ENCODE measurements around the gene CAMTA1. TPM values are rescaled to one million over a fixed set of nuclear protein-coding genes. Genes with fewer than 3 reads are reported as not detected.

The CAMTA1 gene
- total RNA-seq, 1 donor from 2014 or later, result 268 TPM

DNA sequence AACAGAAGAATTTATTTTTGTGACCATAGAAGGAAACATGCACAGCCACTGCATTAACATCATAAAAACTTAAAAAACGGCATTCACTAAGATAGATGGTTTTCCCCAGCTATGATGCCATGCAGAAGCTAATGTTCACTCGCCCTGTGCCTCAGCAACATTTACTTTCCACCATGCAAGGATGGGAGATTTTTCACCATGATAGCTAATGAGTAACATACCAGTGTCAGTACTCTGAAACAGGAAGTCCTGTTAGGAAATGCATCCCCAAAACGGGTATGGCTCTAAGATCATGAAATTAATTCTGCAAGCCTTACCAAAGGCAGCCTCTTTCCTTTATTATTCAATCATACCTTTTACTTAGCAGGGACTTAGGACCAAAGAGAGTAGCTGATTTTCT, 968.4 kb downstream of the CAMTA1 start:
- H3K9me3 ChIP-seq (ENCODE audit: low read depth), result no peaks in the 10 kb centered on the region
- Mint-ChIP-seq H3K36me3 (peaks cover 12% of the 10 kb centered on the region), H3K27ac (no peak overlapping the region), H3K4me3 (peak overlapping the region; percentile 64), H3K9me3 (no peaks in the 10 kb centered on the region), H3K27me3 (ENCODE audit: insufficient read depth, low read depth) (peaks cover 2% of the 10 kb centered on the region), H3K4me1 (peaks cover 49% of the 10 kb centered on the region)
- H3K4me3 ChIP-seq, result no peak overlapping the region
- TF ChIP-seq EZH2 (IDR thresholded peaks at IDR 0.05), result no peak
- no peak for TF ChIP-seq EZH2phosphoT487 (IDR thresholded peaks at IDR 0.05)
- TF ChIP-seq, protein P1, sequence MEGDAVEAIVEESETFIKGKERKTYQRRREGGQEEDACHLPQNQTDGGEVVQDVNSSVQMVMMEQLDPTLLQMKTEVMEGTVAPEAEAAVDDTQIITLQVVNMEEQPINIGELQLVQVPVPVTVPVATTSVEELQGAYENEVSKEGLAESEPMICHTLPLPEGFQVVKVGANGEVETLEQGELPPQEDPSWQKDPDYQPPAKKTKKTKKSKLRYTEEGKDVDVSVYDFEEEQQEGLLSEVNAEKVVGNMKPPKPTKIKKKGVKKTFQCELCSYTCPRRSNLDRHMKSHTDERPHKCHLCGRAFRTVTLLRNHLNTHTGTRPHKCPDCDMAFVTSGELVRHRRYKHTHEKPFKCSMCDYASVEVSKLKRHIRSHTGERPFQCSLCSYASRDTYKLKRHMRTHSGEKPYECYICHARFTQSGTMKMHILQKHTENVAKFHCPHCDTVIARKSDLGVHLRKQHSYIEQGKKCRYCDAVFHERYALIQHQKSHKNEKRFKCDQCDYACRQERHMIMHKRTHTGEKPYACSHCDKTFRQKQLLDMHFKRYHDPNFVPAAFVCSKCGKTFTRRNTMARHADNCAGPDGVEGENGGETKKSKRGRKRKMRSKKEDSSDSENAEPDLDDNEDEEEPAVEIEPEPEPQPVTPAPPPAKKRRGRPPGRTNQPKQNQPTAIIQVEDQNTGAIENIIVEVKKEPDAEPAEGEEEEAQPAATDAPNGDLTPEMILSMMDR (IDR thresholded peaks at IDR 0.05), result no peak
- no peak overlapping the region for H3K9ac ChIP-seq
- H3K27me3 ChIP-seq, result no peaks in the 10 kb centered on the region
- H3K4me1 ChIP-seq, result peaks cover 11% of the 10 kb centered on the region
- H4K20me1 ChIP-seq (ENCODE audit: low read depth), result peaks cover 4% of the 10 kb centered on the region
- H3K27ac ChIP-seq, result no peak overlapping the region
- H3F3A ChIP-seq (ENCODE audit: low read depth), result peaks cover 17% of the 10 kb centered on the region
- H3K36me3 ChIP-seq, result no peaks in the 10 kb centered on the region
- H3K79me2 ChIP-seq (ENCODE audit: low read depth), result no peaks in the 10 kb centered on the region
- H2AFZ ChIP-seq (replicated peaks), result no peak overlapping the region
- no peak for DNase-seq (ENCODE audit: low spot score)
- peak overlapping the region; percentile 71 for H3K4me2 ChIP-seq

DNA sequence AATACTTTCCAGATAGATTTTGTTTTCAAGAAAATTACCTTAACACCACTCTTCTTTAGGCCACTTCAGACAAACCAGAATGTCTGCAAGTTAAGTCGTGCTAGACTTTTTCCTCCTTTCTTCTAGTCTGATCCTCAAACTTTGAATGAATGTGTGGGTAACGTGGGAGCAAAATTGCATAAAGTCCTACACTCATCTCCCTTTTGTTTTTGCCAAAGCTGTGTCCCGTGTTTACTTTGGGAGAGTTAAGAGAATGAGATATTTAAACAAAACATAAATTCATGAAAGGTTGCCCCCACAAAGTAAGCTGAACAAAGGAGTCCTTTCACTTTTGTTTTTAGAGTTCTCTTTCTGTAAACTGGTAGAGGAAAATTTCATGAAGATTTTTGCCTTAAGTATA, 969.0 kb downstream of the CAMTA1 start:
- peaks cover 17% of the 10 kb centered on the region for H3F3A ChIP-seq (ENCODE audit: low read depth)
- no peak for DNase-seq (ENCODE audit: low spot score)

DNA sequence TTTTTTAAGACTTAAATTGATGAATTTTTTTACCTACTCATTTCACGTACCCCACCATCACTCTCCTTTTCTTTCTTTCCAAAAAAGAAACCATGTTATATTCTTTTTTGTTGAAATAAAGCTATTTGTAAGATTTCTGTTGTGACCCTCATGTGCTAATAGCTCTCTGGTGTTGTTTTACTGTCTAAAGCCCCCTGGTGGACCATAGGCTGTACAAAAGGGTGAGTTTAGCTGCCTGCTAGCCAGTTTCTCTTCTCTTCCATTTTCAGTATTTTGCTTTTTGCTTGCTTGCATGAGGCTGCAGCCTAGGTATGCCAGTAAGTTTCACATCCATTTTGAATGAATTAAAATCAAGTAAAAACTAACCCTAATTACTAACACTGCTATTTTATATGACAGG, 970.2 kb downstream of the CAMTA1 start:
- peak; percentile 43 for DNase-seq (ENCODE audit: low spot score)
- peaks cover 10% of the 10 kb centered on the region for H3K36me3 Mint-ChIP-seq
- no peak overlapping the region for H2AFZ ChIP-seq (replicated peaks)
- no peak overlapping the region for H3K4me3 Mint-ChIP-seq
- H3K27me3 Mint-ChIP-seq (ENCODE audit: insufficient read depth, low read depth), result peaks cover 2% of the 10 kb centered on the region
- no peak overlapping the region for H3K4me3 ChIP-seq
- TF ChIP-seq, protein P1 (IDR thresholded peaks at IDR 0.05), result peak; percentile 63
- no peak for TF ChIP-seq EZH2phosphoT487 (IDR thresholded peaks at IDR 0.05)
- TF ChIP-seq EZH2 (IDR thresholded peaks at IDR 0.05), result no peak
- no peaks in the 10 kb centered on the region for H3K9me3 Mint-ChIP-seq
- H3K9me3 ChIP-seq (ENCODE audit: low read depth), result no peaks in the 10 kb centered on the region
- H3K27ac Mint-ChIP-seq, result peak overlapping the region; percentile 40
- H3F3A ChIP-seq (ENCODE audit: low read depth), result peaks cover 20% of the 10 kb centered on the region
- H3K79me2 ChIP-seq (ENCODE audit: low read depth), result no peaks in the 10 kb centered on the region
- no peaks in the 10 kb centered on the region for H3K27me3 ChIP-seq
- H3K4me1 ChIP-seq, result peaks cover 11% of the 10 kb centered on the region
- H4K20me1 ChIP-seq (ENCODE audit: low read depth), result peaks cover 4% of the 10 kb centered on the region
- no peaks in the 10 kb centered on the region for H3K36me3 ChIP-seq
- no peak overlapping the region for H3K27ac ChIP-seq
- H3K9ac ChIP-seq, result no peak overlapping the region
- peaks cover 45% of the 10 kb centered on the region for H3K4me1 Mint-ChIP-seq
- no peak overlapping the region for H3K4me2 ChIP-seq

More for the DNA sequence above, 969.0 kb downstream of the CAMTA1 start:
- H3K9me3 ChIP-seq (ENCODE audit: low read depth), result no peaks in the 10 kb centered on the region
- Mint-ChIP-seq H3K9me3 (no peaks in the 10 kb centered on the region), H3K36me3 (peaks cover 12% of the 10 kb centered on the region), H3K4me1 (peaks cover 47% of the 10 kb centered on the region), H3K27me3 (ENCODE audit: insufficient read depth, low read depth) (peaks cover 2% of the 10 kb centered on the region), H3K4me3 (no peak overlapping the region), H3K27ac (no peak overlapping the region)
- H3K27ac ChIP-seq, result no peak overlapping the region
- TF ChIP-seq EZH2phosphoT487 (IDR thresholded peaks at IDR 0.05) (no peak), EZH2 (IDR thresholded peaks at IDR 0.05) (no peak)
- TF ChIP-seq, protein P1 (IDR thresholded peaks at IDR 0.05), result no peak
- peaks cover 4% of the 10 kb centered on the region for H4K20me1 ChIP-seq (ENCODE audit: low read depth)
- H3K27me3 ChIP-seq, result no peaks in the 10 kb centered on the region
- H3K4me2 ChIP-seq, result no peak overlapping the region
- peaks cover 11% of the 10 kb centered on the region for H3K4me1 ChIP-seq
- no peaks in the 10 kb centered on the region for H3K36me3 ChIP-seq
- H3K79me2 ChIP-seq (ENCODE audit: low read depth), result no peaks in the 10 kb centered on the region
- H3K4me3 ChIP-seq, result no peak overlapping the region
- no peak overlapping the region for H3K9ac ChIP-seq
- H2AFZ ChIP-seq (replicated peaks), result no peak overlapping the region

Measured in neural progenitor cell (in vitro differentiated cells).